GM12878 (cell line): Measurements from ENCODE around the gene MYH9. TPM values are rescaled to one million over a fixed set of nuclear protein-coding genes. Genes with fewer than 3 reads are reported as not detected.

ENCODE experiments used
- ATF7 ChIP-seq: fragments of 450-650 bp; IDR thresholded peaks from 2 replicates; pipeline ENCODE4 v1.6.1; 2016; ENCODE audit warnings: low read depth, mild to moderate bottlenecking
- IKZF2 ChIP-seq, 2 experiments: fragments of 450-650 bp; IDR thresholded peaks; 2 replicates each; pipeline ENCODE4 v1.6.1; 2017; ENCODE audit warnings: mild to moderate bottlenecking in 2 of 2, moderate library complexity in 2 of 2
- KLF5 ChIP-seq: fragments of 450-650 bp; IDR thresholded peaks from 2 replicates; pipeline ENCODE4 v1.6.1; 2014; ENCODE audit warnings: mild to moderate bottlenecking; ENCODE audit not compliant: partially characterized antibody
- MEF2B ChIP-seq: fragments of 450-650 bp; IDR thresholded peaks from 2 replicates; pipeline ENCODE4 v1.6.1; 2018; ENCODE audit warnings: mild to moderate bottlenecking, moderate library complexity; ENCODE audit not compliant: partially characterized antibody, poor library complexity, severe bottlenecking
- NBN ChIP-seq: fragments of 450-650 bp; IDR thresholded peaks from 2 replicates; pipeline ENCODE4 v1.6.1; 2016
- NR2F1 ChIP-seq: fragments of 450-650 bp; conservative IDR thresholded peaks from 2 replicates; pipeline ENCODE4 v1.6.1; 2017; ENCODE audit warnings: mild to moderate bottlenecking
- RELB ChIP-seq: fragments of 450-650 bp; IDR thresholded peaks from 2 replicates; pipeline ENCODE4 v1.6.1; 2017; ENCODE audit warnings: low read depth, mild to moderate bottlenecking, moderate library complexity
- SMARCA5 ChIP-seq: fragments of 450-650 bp; IDR thresholded peaks from 2 replicates; pipeline ENCODE4 v1.6.1; 2017; ENCODE audit warnings: mild to moderate bottlenecking
- ZBTB40 ChIP-seq: fragments of 450-650 bp; IDR thresholded peaks from 2 replicates; pipeline ENCODE4 v1.6.1; 2016; ENCODE audit warnings: mild to moderate bottlenecking, moderate library complexity, borderline replicate concordance
- ZNF217 ChIP-seq: fragments of 450-650 bp; IDR thresholded peaks from 2 replicates; pipeline ENCODE4 v1.6.1; 2017; ENCODE audit warnings: antibody characterized with exemption, mild to moderate bottlenecking
- ZNF687 ChIP-seq: fragments of 450-650 bp; IDR thresholded peaks from 2 replicates; pipeline ENCODE4 v1.6.1; 2017; ENCODE audit warnings: mild to moderate bottlenecking, moderate library complexity
- polyA plus RNA-seq, 11 experiments: library from polyadenylated mRNA; depleted of rRNA in 4 of 11; unstranded in 6 of 11; stranded (reverse) in 5 of 11; fragments of >200 nt; fragmentation: Nextera tagmentation in 4 of 11; fragmentation: Illumina TruSeq in 1 of 11; extraction: Ambion mirVana in 4 of 11; extraction: Trizol in 1 of 11; gene quantifications; 1 replicate in 1 of 11; 2 replicates in 10 of 11; pipeline versions ENCODE4 v1.2.1 to v1.2.3, GENCODE V29; 2011 to 2016; ENCODE audit warnings: inconsistent platforms in 2 of 11, missing spikeins in 2 of 11, low read depth in 1 of 11
- total RNA-seq, 4 experiments: library from RNA; depleted of rRNA in 3 of 4; stranded (reverse); fragments of >200 nt in 3 of 4; fragmentation: Illumina TruSeq in 1 of 4; extraction: Trizol in 1 of 4; gene quantifications; 2 replicates each; pipeline versions ENCODE4 v1.2.1 to v1.2.3, GENCODE V29; 2013 to 2021

The MYH9 gene
- total and polyA plus RNA-seq, 10 of the 15 experiments (the other 5 are each of a cell fraction or from before 2014, with no cell fraction given): 5.1 to 525 (median 145) TPM

GRCh38 chr22:36250292-36250960 lies 137.3 kb downstream of the MYH9 start (continued):
- TF ChIP-seq MEF2B (peak; percentile 51), ZNF687 (peak; percentile 83), ZBTB40 (0 out of 2 replicates have a peak, but pooled peaks have one; percentile 25), ZNF217 (peak; percentile 70), RELB (peak; percentile 71), NR2F1 (0 out of 2 replicates have a peak, but pooled peaks have one; percentile 32), IKZF2 (IDR thresholded peaks at IDR 0.05) (peak; percentile 30 to 33; a peak in 2 of 4 replicates), ATF7 (peak; percentile 76), SMARCA5 (peak; percentile 21; the same call in 1 of the 2 replicates), NBN (peak; percentile 77; the same call in 1 of the 2 replicates), KLF5 (peak; percentile 51)
